Lower leg skin (tissue), 4 donors: Measurements from ENCODE around the gene KRTAP9-6. TPM values are rescaled to one million over a fixed set of nuclear protein-coding genes. Genes with fewer than 3 reads are reported as not detected.
"Not testable (repeated sequence)": the region's sequence is repeated elsewhere in the genome, so short reads cannot be mapped to it uniquely, and the experiment has no call there.

ENCODE experiments used
- DNase-seq, 2 donors: peaks; one replicate each; pipeline ENCODE4 v3.0.0-alpha.2; 2019; ENCODE audit warnings: low spot score in 2 of 2
- H3K4me3 ChIP-seq: fragments of 200-600 bp; sonication (generic); 2 replicates; pipeline ENCODE4 v1.5.1; 2017; ENCODE audit warnings: mild to moderate bottlenecking, low read depth; ENCODE audit not compliant: poor library complexity, severe bottlenecking
- CTCF ChIP-seq, 3 donors: fragments of 450-650 bp; IDR thresholded peaks; one replicate each; pipeline ENCODE4 v1.5.1; 2016; ENCODE audit warnings: antibody characterized with exemption in 3 of 3, mild to moderate bottlenecking in 3 of 3, moderate library complexity in 2 of 3
- POLR2A ChIP-seq, 2 donors: fragments of 450-650 bp; IDR thresholded peaks; one replicate each; pipeline ENCODE4 v1.6.1; 2016 to 2017; ENCODE audit warnings: antibody characterized with exemption in 2 of 2, mild to moderate bottlenecking in 1 of 2, moderate library complexity in 1 of 2
- WGBS, 2 donors: methylation state at CpG; one replicate each; pipeline ENCODE4 v1.1.5; 2018; 5-methylcytosine and 5-hydroxymethylcytosine counted together
- intact Hi-C: fragments of 100-400 bp; cut with DNase I; formaldehyde crosslinking; loops from one replicate; pipeline ENCODE4 v1.15.0; 2023; ENCODE audit warnings: low total_unique reads
- total RNA-seq, 4 donors: library from RNA; depleted of rRNA; stranded (reverse); fragments of >200 nt; gene quantifications; one replicate each; pipeline ENCODE4 v1.1.0, GENCODE V29; 2016

KRTAP9-6 gene
- total RNA-seq, 4 donors from 2014 or later: 0.38 to 0.62 TPM; not detected in 2

- WGBS, 2 donors: 87 to 90% methylated on average over 6 of the region's 6 CpGs
- DNase-seq: no peak
- intact Hi-C loops: loop anchor here (10.0 kb wide), 1 partner anchor 467 kb away; no protein-coding TSS in a partner anchor
- no peak overlapping the region for H3K4me3 ChIP-seq
- TF ChIP-seq POLR2A (IDR thresholded peaks at IDR 0.05) (no peak), CTCF (IDR thresholded peaks at IDR 0.05) (no peak)
Measured at GRCh38 chr17:41231731-41232130, 33.4 kb upstream of the KRTAP9-6 start.

- intact Hi-C loops: loop anchor here (10.0 kb wide), 1 partner anchor 468 kb away; no protein-coding TSS in a partner anchor
- not testable (repeated sequence) for DNase-seq, H3K4me3 ChIP-seq
- 88 to 100% methylated on average over 1 of the region's 1 CpG for WGBS, 2 donors
Measured at GRCh38 chr17:41232399-41233105, 32.6 kb upstream of the KRTAP9-6 start, which contains the start of gene KRTAP9-3. TSS of gene KRTAP9-3 (plus strand) at chr17:41232449. CDS start at chr17:41232502, 53 bp downstream.

DNA sequence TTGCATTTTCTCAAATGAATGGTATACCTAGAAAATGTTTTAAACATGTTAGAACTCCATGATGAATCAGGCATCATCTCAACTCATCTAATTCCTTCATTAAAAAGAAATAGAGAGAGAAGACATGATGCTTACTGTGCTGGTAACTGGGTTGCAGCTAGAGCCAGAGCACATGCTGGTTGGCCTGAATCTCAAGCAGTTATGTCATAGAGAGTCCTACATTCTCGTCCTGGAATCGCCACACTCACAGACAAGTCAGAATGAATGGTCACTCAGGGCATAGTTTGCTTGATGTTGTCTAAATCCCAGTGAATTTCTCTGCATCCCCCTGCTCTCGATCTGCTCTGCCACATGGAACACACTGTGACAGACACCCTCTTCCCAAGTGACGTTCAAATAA lies 28.1 kb upstream of the KRTAP9-6 start:
- intact Hi-C loops: loop anchor here (10.0 kb wide), 1 partner anchor 472 kb away; no protein-coding TSS in a partner anchor
- 71 to 76% methylated on average over 4 of the region's 4 CpGs for WGBS, 2 donors

GRCh38 chr17:41237949-41238437 lies 27.2 kb upstream of the KRTAP9-6 start, which contains the start of gene KRTAP9-8:
TSS of gene KRTAP9-8 (plus strand) at chr17:41237999. CDS start at chr17:41238052, 53 bp downstream.
- 43 to 63% methylated on average over 2 to 3 of the region's 3 CpGs for WGBS, 2 donors
- intact Hi-C loops: loop anchor here (10.0 kb wide), 1 partner anchor 473 kb away; no protein-coding TSS in a partner anchor
- not testable (repeated sequence) for H3K4me3 ChIP-seq, DNase-seq

More for the DNA sequence above, 28.1 kb upstream of the KRTAP9-6 start:
- H3K4me3 ChIP-seq, DNase-seq: not testable (repeated sequence)

DNA sequence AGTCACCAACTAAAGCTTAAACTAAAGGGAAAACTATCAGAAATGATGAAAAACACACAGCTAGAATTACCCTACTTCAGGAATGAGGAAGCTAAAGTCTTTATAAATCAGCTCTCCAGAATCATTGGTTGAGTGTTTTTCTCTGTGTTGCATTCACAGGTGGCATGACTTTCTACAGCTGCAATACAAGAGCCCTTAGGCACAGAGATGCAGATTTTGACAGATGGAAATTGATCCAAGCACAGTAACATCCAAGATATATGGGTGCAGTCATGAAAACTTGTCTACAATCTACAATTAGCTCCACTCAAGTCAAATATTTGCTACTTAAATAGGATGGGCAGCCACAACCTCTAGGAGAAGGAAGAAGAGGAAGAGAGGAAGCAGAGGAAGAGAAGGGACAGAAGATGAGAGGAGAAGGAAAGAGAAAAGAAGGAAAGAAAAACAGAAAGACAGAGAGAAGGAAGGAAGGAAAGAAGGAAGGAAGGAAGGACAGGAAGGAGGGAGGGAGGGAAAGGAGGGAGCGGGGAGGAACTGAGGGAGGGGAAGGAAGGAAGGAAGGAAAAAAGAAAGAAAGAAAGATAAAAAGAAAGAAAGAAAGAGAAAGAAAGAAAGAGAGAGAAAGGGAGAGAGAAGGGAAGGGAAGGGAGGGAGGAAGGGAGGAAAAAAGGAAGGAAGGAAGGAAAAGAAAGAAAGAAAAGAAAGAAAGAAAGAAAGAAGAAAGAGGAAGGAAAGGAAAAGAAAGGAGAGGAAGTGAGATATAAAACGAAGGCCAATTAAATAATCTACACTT lies 18.0 kb upstream of the KRTAP9-6 start:
- H3K4me3 ChIP-seq, intact Hi-C loops, DNase-seq: not testable (repeated sequence)
- WGBS, 2 donors: 50 to 62% methylated on average over 2 of the region's 2 CpGs

GRCh38 chr17:41249637-41250240 lies 15.4 kb upstream of the KRTAP9-6 start, which contains the start of gene KRTAP9-4:
TSS of gene KRTAP9-4 (plus strand) at chr17:41249687. CDS start at chr17:41249721, 34 bp downstream.
- intact Hi-C loops: not testable (repeated sequence)
- 72 to 80% methylated on average over 1 to 2 of the region's 2 CpGs for WGBS, 2 donors

DNA sequence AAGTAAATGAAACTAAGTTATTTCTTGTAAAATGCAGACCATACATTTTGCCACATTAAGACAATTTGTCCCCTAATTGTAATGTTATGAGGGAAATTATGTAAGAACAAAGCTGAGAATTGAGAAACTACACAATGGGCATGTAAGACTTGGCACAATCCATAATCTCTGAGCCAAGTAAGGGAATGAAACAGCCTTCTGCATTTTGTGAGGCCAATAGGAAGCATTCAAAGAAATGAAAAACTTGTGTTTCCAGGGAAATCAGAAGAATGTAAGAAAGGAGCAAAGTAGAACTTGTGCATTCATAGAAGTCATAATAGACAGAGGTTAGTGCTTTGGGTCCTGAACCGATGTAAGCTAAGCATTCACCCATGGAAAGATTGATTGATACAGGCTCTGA lies 13.9 kb upstream of the KRTAP9-6 start:
- DNase-seq: no peak
- intact Hi-C loops: no loop called here
- H3K4me3 ChIP-seq: no peak overlapping the region
- WGBS, 2 donors: 94 to 97% methylated on average over 1 of the region's 1 CpG
- TF ChIP-seq POLR2A (IDR thresholded peaks at IDR 0.05): no peak
- TF ChIP-seq CTCF (IDR thresholded peaks at IDR 0.05): no peak

More at GRCh38 chr17:41249637-41250240, 15.4 kb upstream of the KRTAP9-6 start, which contains the start of gene KRTAP9-4:
- H3K4me3 ChIP-seq, DNase-seq: not testable (repeated sequence)

DNA sequence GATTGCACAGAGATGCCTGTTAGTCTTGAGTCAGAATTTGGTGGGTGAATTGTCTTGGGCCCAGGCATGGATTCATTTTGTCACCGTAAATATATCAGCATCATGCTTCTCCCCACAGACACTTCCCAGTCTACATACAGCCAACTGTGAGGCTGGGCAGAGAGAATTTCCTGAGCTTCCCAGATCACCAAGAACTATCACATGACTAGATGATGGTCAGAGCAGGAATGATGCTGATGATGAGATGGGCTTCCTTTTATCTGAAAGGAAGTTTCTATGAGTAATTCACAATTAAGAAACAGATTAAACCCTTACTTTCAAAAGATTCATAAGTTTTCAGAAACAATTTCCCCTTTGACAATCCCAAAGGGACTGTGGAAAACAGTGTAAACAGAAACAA lies 10.3 kb upstream of the KRTAP9-6 start:
- intact Hi-C loops: no loop called here
- WGBS, 2 donors: 0 to 44% methylated on average over 1 of the region's 1 CpG
- TF ChIP-seq POLR2A (IDR thresholded peaks at IDR 0.05): no peak
- TF ChIP-seq CTCF (IDR thresholded peaks at IDR 0.05): no peak
- no peak overlapping the region for H3K4me3 ChIP-seq
- DNase-seq: no peak

DNA sequence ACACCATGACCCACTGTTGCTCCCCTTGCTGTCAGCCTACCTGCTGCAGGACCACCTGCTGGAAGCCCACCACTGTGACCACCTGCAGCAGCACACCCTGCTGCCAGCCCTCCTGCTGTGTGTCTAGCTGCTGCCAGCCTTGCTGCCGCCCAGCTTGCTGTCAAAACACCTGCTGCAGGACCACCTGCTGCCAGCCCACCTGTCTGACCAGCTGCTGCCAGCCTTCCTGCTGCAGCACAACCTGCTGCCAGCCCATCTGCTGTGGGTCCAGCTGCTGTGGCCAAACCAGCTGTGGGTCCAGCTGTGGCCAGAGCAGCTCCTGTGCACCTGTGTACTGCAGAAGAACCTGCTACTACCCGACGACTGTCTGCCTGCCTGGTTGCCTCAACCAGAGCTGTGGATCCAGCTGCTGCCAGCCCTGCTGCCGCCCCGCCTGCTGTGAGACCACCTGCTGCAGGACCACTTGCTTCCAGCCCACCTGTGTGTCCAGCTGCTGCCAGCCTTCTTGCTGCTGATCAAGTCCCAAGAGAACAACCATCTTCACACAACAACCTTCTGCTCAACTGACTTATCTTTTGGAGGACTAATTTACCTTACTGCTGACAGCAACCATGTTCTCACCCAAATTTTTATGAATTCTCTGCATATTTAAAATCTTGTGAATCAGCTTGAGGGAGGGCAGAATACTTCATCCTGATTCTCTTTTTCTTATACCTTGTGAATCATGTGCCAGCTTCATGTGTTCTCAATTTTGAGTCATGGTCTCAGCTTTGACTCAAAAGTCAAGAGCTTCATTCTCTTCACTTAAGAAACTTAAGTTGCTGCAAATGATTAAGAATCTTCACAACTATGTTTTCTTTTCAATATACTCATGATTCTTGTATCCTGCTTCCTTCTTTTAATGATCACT lies 9.5 kb upstream of the KRTAP9-6 start, which contains the start of gene KRTAP9-9:
KRTAP9-9 (plus strand) TSS at position 4 of the 910 bp plus-strand sequence.
- H3K4me3 ChIP-seq, DNase-seq, intact Hi-C loops: not testable (repeated sequence)
- 85 to 86% methylated on average over 4 of the region's 5 CpGs for WGBS, 2 donors
